NCI-H1694 (cell line): ENCODE data around the gene KCNIP3.
"Not testable (repeated sequence)": the region's sequence is repeated elsewhere in the genome, so short reads cannot be mapped to it uniquely, and the experiment has no call there.

Source experiments
- DNase-seq: peaks from one replicate; lab custom pipeline; 2025; lab: John Stamatoyannopoulos, UW

KCNIP3 gene

DNA sequence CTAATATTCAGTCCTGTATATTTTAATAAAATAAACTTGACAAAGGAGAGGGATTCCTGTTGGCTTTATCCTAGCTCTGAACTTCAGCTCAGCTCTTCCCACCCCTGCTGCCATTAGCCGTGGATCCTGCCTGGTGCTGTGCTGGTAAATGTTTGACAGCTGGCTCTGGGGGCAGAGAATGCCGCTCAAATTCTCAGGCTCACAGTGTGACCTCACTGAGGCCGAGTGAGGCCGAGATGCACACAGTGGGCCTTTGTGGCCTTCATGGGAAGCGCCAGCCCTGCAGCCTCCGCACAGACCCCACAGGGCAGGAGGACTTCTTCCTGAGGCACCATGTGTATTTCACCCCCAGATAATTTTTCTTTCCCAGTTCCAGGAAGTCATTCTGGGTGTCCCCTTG lies 88.9 kb downstream of the KCNIP3 start:
- DNase-seq = no peak

DNA sequence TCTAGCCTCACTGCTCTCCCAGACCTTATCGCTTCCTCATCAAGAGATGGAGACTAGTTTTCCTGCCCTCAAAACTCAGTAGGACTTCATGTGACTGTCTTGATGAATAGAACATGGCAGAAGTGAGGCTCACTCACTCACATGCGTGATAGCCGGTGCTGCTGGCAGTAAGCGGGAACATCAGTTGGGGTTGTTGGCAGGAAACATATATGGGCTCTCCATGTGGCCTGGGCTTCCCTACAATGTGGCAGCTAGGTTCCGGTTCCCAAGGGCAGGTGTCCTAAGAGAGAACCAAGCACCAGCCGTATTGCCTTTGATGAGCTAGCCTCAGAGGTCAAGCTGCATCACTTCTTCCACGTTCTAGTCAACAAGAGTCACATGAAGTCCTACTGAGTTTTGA lies 90.2 kb downstream of the KCNIP3 start:
- DNase-seq = no peak

DNA sequence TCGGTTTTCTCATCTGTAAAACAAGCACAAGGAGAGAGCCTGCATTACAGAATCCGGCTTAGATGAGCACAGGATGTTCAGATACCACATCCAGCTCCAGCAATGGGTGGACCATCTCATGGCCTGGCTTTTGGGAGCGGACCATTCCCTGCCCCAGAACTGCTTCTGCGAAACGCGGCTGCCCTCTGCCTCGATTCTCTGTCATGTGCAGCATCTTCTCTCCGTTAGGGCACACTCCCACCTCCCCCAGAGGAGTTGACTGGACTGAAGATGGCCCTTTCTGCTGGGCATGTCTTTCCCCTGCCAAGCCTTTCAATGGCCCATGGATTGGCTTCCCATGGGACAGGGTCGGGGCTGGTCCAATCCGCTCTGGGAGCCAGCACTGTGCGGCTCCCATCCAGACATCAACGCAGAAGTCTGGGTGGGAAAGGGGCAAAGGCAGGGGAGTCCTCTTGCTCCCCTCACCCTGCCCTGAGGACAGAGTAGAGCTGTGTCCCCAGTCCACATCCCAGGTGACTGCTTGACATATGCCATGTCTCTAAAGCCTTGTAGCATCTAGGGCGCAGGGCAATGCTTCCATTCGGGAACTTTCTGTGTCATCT lies 91.0 kb downstream of the KCNIP3 start:
- DNase-seq = no peak

DNA sequence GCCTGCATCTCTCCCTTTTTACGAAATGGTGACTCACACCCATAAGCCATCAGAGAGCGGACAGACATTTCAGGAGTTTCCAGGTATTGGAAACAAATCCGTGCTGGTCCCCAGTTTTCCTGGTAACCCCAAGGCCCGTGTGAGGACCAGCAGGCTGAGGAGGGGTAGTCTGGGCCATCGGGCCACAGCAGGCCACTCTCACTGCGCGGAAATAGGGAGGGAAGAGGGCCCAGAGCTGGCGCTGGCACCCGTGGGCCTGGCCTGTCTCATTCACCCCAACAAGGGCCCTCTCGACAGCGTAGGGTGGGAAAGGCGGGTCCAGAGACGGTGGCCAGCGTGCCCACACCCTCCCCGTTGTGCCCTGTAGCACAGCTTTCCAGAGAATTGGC lies 91.7 kb downstream of the KCNIP3 start:
- DNase-seq = no peak

DNA sequence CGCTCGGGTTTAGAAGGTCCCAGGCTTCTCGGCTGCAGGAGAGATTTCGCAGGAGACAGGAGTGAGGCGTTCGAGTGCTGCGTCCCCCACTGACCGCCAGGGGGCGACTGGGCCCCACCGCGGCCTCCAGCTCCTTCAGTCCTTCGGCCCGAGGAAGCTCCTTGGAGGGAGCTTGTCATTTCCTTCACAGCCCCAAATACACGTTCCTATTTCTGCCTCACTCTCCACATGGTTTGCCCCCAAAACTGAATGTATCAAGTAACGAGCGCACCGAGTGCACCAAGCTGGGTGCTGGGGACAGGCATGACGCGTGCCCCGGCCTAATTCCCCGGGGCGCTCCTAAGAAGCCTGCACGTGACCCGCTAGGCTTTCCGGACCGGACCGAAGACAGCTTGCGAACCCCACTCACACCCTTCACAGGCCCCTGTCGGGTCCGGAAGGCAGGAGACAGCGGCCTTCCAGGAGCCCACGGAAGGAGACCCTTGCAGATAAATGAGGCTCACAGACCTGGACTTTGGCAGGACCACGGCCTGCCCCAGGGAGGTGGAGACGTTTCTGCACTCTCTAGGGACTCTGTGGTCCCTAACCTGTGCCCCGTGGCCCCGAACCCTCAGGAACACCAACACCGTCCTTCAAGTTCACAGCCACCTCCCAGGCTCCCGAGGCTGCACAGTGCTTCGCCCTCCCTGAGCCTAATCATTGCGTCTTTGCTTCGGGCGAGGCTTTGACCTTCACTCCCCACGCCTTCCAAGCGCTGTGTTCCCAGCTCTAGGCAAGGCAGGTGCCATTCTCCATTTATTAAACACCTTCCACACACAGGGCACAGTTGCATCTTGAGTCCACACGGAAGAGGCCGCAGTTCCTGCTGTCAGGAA lies 92.3 kb downstream of the KCNIP3 start:
- DNase-seq = no peak

DNA sequence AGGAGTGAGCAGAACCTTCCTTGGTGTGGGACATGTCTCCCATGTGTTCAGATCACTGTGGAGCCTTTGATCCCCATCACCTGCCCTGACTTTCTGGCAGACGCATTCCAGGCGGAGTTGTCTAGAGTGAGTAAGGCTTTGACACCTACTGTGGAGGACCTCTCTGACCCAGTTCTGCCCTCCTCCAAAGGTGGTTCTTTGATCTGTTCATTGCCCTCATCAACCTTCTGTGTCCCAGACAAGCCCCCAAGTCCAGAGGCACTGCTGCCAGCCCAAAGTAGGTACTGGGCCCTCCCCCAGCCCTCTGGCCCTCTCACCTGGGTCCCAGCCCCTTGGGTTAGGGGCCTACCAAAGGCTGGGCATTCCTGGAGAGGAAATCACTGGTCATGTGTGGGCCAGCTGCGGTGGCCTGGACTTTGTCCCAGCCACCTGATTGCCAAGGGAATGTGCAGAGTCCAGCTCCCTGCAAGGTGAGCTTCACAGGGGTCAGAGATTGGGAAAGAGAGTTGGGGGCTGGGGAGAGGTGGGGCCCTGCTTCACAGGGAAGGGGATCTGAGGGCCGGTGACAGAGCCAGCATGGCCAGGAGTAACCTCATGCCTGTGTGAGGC lies 93.2 kb downstream of the KCNIP3 start:
- DNase-seq = no peak

DNA sequence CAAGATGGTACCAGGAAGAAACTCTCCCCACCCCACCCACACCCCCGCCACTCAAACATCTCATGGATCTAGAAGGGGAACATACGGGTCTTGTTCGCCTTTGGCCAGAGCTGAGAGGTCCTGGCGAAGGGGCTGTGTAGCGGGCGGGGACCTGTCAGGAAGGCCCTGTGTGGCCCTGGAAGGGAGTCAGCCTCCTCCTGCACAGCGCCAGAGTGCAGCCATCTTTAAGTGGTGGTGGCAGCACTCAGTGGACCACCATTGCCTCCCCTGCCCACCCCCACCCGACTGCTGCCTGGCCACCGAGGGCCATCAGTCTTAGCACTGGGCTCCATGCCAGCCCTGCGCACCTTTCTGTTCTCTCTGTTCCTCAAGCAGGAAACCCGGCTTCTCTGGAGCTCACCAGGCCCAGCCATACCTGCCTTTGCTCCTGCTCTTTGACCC lies 93.8 kb downstream of the KCNIP3 start:
- DNase-seq = no peak

DNA sequence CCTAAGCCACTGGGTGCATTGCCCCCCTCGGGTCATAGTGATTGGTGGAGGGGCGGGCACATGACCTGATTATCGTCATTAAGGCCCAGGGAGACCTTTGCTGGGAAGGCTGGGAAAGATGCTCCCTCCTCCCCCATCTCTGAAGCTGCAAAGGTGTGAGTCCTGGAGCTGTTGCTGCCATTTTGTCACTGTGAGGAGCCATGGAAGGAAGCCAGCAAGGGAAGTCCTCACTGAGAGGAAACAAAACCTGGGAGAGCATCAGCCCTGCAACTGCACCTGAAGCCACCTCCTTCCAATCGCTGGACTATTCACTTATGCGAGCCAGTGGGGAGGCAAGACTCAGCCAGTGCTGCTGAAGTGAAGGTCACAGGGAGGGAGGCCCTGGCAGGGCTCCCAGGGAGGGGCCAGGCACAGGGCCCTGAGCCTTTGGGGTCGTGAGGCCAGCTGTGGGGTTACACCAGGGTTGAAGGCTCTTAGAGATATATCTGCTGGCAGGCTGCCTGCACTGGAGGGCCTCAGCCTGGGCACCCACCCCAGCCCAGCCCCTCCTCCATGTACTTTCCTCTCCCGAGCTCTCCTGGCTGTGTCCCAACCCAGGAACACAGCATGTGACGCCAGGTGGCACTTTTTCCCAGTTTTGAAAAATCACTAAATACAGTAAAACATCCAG lies 94.6 kb downstream of the KCNIP3 start:
- DNase-seq = no peak

DNA sequence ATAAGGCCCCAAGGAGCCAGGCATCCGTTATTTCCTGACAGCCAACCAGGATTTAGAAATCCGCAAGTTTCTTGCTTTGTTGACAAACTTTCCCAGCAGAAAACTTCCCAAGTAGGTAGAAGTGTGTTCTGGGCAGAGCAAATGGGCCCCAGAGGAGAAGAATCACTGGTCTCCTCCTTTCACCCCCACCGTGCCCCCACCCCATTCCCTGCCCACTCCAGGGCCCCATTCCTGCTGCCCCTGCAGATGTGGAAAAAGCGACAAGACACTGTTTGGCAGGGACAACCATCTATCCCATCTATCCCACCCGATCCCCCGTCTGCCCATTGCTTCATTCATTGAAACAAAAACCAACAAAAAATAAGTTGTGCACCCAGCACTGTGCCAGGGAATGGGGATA lies 95.2 kb downstream of the KCNIP3 start:
- DNase-seq = no peak

DNA sequence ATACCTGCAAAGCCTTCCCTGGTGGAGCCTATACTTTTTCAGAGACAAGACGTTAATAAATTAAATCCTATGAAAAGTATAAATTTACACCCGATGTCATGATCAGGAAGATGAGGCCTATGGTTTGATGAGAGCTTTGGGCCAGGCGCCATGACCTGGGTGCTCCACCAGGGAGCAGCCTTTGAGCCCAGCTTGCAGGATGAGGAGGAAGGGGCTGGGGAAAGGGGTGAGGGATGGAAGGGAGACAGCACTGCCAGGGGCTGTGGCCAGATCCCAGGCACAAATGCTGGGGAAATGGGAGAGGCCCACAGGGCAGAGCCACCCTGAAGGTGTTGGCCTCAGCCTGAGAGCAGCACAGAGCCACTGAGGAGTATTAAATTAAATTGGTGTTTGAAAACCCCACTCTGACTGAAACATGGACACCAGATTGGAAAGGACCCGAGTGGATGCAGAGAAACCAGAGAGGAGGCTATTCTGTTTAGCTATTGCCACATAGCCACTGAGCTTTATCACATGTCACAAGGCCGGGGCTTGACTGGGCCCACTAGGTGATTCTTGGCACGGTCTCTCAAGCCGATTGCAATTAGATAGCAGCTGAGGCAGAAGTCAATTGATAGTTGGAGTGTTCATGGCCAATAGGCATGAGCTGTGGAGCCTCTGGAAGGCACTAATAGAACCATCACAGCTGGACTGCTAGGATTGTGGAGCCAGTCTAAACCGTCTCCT lies 95.7 kb downstream of the KCNIP3 start:
- DNase-seq = no peak

DNA sequence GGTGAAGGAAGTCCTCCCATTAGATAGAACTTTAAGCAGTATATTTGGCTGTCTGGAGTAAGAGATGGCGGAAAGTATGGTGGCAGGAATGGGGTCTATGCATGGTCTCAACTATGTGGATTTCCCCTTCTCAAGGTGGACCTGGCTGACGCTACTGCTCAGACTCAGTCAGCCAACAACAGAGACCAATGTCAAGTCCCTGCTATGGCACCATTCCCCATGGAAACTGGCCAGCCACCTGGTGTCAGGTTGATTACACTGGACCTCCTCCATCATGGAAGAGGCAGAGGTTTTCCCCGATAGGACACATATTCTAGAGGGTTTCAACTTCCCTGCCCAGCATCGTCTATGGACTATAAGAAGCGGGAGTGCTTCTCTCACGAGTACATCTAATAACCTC lies 96.8 kb downstream of the KCNIP3 start:
- no peak for DNase-seq

DNA sequence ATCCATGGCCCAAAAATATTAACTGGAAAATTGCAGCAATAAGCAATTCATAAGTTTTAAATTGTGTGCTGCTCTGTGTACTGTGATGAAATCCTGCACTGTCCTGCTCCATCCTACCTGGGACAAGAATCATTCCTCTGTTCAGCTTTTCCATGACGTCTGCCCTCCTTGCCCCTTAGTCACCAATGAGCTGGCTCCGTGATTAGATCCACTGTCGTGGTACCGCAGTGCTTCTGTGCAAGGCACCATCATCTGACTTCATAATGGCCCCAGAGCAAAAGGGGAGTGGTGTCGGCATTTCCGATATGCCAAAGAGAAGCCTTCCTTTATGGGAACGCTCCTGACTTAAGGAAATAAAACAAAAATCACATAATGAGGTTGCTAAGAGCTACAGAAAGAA lies 101.9 kb downstream of the KCNIP3 start:
- no peak for DNase-seq

DNA sequence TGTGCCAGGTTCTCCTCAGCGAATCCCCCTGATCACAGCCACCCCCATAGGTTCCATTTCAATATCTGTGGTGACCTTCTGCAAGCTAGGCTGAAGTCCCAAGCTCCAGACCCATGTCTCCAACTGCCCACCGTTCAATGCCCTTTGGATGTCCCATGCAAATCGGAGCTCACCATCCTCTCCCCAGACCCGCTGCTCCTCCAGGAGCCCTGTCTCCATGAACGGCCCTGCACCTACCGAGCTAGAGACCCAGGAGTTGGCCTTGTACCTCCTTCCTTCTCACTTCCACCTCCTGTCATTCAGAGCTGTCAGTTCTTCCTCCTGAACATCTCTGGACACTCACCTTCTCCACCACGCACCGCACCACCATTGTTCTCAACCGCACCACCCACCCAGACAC lies 104.3 kb downstream of the KCNIP3 start:
- no peak for DNase-seq

DNA sequence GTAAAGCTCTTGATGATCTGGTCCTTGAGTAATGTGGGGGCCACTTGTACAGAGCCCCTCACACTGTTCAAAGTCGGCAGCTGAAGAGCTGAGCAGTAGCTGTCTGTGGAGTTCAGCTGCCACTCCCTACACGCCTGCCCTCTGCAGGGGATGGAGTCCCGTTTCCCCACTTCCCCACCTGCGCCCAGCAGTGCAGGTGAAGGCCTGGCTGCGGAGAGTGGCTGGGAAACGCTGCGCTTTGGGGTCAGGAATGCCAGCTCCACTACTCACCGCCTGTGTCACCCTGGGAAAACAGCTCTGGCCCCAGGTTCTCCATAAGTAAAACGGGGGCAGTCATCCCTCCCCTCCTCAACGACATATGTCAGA lies 104.8 kb downstream of the KCNIP3 start:
- not testable (repeated sequence) for DNase-seq

DNA sequence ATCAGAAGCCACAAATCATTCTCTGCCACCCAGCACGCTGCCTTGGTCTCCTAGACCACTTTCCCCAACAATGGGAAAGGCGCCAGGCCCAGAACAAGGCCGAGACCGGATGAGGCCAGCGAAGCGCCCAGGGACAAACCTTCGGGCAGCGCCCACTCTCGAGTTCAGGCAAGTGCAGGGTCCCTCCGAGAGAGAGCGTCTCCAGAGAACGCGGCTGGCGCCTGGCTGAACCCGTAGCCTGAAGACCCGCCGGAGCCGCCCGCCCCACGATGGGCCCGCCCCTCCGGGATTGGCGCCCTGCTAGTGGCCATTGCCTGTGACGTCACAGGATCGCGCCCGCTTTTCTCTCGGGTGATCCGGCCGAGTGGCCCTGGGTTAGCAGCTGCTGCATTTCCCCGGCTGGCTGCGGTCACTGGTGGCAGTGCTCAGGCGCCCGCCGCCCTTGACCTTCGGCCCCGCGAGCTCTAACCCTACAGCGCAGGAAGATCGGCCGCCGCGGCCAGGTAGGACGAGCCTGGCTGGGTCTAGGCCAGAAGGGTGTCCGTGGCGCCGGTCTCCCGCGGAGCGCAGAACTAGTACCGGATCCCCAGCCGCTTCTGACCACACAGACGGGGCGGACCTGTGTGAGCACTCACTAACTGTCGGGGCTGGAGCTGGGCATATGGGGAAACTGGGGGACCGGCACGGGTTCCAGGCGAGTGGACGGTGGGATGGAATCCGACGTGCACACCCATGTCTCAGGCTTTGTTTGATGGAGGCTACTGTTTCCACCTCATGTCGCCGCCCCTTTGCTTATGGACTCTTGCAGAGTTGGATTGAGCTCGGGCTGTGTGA lies 105.4 kb downstream of the KCNIP3 start, which contains the start of gene FAHD2A:
TSS of gene FAHD2A (plus strand) at position 339 of the 834 bp plus-strand sequence. CDS start 2,851 bp downstream, outside the sequence.
- peak; percentile 88 for DNase-seq

DNA sequence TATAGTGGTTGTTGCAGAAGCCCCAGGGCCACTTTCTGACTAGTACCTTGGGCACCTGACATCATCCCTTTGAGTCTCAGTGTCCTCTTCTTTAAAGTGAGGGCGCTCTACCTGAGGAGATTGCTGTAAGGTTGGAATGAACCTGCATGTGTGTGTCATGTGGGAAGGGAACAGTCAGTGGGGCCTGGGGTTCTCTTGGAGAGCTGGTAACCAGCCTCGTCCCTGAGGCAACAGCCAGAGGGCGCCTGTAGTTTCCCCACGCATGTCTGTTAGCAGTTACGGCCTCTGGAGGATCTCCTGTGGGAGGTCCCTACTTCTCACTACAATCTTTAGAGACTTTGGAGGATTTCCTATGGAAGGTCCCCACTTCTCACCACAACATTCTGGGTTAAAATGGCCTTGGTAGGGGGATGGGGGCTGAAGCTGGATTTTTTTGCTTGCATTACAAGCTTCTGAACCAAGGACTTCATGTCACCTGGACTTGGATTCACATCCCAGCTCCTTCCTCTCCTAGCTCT lies 106.1 kb downstream of the KCNIP3 start:
- DNase-seq = not testable (repeated sequence)

DNA sequence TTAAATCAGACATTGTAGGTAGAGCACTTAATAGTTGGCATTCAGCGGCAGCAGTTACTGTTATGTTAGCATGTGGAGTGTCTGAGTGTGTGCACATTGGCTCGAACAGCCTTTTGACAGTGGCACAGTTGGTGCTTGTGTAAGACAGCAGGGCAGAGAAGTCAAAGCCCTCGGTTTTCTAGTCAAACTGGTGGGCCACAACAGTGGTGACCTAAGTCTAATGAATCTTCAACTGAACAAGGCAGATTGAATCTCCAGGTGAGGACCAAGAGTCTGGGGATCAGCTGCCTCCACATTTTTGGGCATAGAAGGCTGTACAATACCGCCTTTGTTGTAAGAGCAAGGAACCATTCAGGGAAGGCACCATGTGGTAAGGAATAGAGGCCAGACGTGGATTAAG lies 106.7 kb downstream of the KCNIP3 start:
- DNase-seq = not testable (repeated sequence)

DNA sequence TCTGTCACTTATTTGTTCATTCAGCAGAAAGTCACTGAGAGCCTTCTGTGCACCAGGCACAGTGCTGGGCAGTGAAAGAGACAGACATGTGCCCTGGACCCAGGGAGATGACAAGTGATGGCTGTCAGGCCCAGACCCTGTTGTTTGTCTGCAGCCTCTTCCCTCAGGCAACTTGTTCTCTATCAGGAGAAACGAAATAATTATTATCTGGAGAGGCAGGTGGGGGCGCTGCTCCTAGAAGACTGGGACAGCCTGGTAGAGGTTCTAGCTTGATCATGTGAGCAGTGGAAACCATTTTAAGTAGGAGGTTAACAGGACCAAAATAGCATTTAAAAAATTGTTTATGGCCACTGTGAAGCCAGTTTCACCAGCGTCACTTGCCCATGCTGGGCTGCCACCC lies 107.5 kb downstream of the KCNIP3 start:
- not testable (repeated sequence) for DNase-seq

DNA sequence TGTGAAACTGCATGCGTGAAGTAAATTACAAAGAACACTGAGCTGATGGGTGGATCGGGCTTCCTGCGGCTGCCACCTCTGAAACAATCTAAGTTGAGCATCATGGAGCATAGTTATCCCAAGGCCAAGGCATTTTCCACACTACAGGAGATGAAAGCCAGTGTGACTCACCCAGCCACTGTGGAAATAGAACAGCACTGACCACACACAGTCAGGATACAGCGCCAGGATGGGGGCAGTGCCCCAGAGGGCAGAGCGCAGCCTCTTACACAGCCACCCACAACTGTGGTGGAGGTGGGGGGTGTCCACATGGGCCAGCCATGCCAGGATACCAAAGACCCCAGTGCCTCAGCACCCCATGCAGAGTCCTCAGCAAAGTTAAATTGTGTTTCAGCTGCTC lies 114.1 kb downstream of the KCNIP3 start:
- not testable (repeated sequence) for DNase-seq

DNA sequence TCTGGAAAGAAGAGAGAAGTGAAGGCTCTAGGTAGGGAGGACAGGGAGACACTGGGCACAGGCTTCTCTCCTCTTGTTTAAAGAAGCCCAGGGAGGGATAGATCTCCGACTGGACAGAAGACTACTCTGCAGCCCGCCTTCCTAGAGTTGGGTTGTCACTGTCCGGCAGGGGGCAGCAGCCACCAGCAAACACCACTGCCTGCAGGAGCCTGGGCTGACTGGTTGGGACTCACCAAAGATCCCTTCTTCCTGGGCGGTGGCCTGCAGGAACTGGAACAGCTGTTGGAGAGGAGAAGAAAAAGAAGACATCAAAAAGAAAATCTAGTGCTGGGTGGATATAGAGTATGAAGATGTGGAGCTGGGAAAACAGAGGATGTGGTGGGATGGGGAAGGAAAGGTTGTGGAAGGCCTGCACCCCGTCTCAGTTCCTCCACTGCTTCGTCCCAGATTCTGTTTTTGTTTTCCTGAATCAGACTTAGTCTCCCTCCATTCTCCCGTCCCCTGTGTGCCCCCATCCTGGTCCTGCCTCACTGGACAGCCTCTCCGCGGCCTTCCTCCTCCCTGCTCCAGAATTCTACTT lies 117.0 kb downstream of the KCNIP3 start:
- DNase-seq = peak; percentile 55
